ENCODE measurements around the gene CYP1B1.
"Not testable (repeated sequence)": the region's sequence is repeated elsewhere in the genome, so short reads cannot be mapped to it uniquely, and the experiment has no call there.

Gene CYP1B1

GRCh38 chr2:38032946-38033345, 43.0 kb downstream of the CYP1B1 start:
- DNase-seq (ENCODE audit: low spot score), result no peak

GRCh38 chr2:38030635-38031355, 45.2 kb downstream of the CYP1B1 start:
- DNase-seq (ENCODE audit: low spot score), result no peak

- no peak for DNase-seq (ENCODE audit: low spot score)
These were observed 46.4 kb downstream of the CYP1B1 start for GRCh38 chr2:38029512-38029911.

GRCh38 chr2:38028829-38029228, 47.1 kb downstream of the CYP1B1 start:
- no peak for DNase-seq (ENCODE audit: low spot score)

GRCh38 chr2:38026846-38027245, 49.1 kb downstream of the CYP1B1 start:
- no peak for DNase-seq (ENCODE audit: low spot score)

- DNase-seq (ENCODE audit: low spot score), result no peak
These were observed 54.4 kb downstream of the CYP1B1 start for GRCh38 chr2:38021589-38021988.

- DNase-seq (ENCODE audit: low spot score), result not testable (repeated sequence)
These were observed 55.4 kb downstream of the CYP1B1 start for GRCh38 chr2:38020359-38021069.

- no peak for DNase-seq (ENCODE audit: low spot score)
These were observed 58.1 kb downstream of the CYP1B1 start for GRCh38 chr2:38017836-38018235.

Measured in hematopoietic multipotent progenitor cell treated with erythropoietin and hydrocortisone succinate and interleukin-3 and kit ligand, for 15 days (in vitro differentiated cells).